Globus pallidus (tissue), 1 donor: ENCODE measurements around the gene TRAF2.
"Not testable (repeated sequence)": the region's sequence is repeated elsewhere in the genome, so short reads cannot be mapped to it uniquely, and the experiment has no call there.

Experiments used
- DNase-seq: peaks from one replicate; pipeline ENCODE4 v3.0.0-alpha.2; 2015; ENCODE audit warnings: low spot score

TRAF2 gene

GRCh38 chr9:136882109-136882946, 4.0 kb upstream of the TRAF2 start:
- no peak for DNase-seq

- DNase-seq, result not testable (repeated sequence)
Measured at GRCh38 chr9:136882947-136883283, 3.4 kb upstream of the TRAF2 start.

- DNase-seq, result not testable (repeated sequence)
Measured at GRCh38 chr9:136883670-136884069, 2.6 kb upstream of the TRAF2 start.

- no peak for DNase-seq
Measured at GRCh38 chr9:136886610-136887597, 588 bp downstream of the TRAF2 start.

GRCh38 chr9:136888454-136888853, 2.1 kb downstream of the TRAF2 start:
- no peak for DNase-seq

- DNase-seq, result no peak
Measured at GRCh38 chr9:136889858-136890257, 3.5 kb downstream of the TRAF2 start.

- no peak for DNase-seq
Measured at GRCh38 chr9:136890661-136891060, 4.3 kb downstream of the TRAF2 start.

- no peak for DNase-seq
Measured at GRCh38 chr9:136896027-136896426, 9.7 kb downstream of the TRAF2 start.

GRCh38 chr9:136898483-136899100, 12.3 kb downstream of the TRAF2 start:
- DNase-seq, result no peak

GRCh38 chr9:136899196-136899595, 12.9 kb downstream of the TRAF2 start:
- no peak for DNase-seq

GRCh38 chr9:136900556-136900955, 14.2 kb downstream of the TRAF2 start:
- no peak for DNase-seq

GRCh38 chr9:136900988-136901515, 14.7 kb downstream of the TRAF2 start:
- no peak for DNase-seq

- DNase-seq, result no peak
Measured at GRCh38 chr9:136901516-136902258, 15.4 kb downstream of the TRAF2 start.

- no peak for DNase-seq
Measured at GRCh38 chr9:136902259-136902821, 16.0 kb downstream of the TRAF2 start.

- no peak for DNase-seq
Measured at GRCh38 chr9:136903041-136903554, 16.8 kb downstream of the TRAF2 start.

GRCh38 chr9:136906266-136906665, 19.9 kb downstream of the TRAF2 start:
- no peak for DNase-seq

- DNase-seq, result no peak
Measured at GRCh38 chr9:136907011-136907914, 20.9 kb downstream of the TRAF2 start.

- no peak for DNase-seq
Measured at GRCh38 chr9:136910197-136910900, 24.0 kb downstream of the TRAF2 start.

- no peak for DNase-seq
Measured at GRCh38 chr9:136910901-136911245, 24.6 kb downstream of the TRAF2 start.
